NCI-H2196 (cell line): ENCODE results near the gene GSTM3.

Experiments
- DNase-seq: peaks from one replicate; lab custom pipeline; 2025; ENCODE audit not compliant: unreplicated experiment; lab: John Stamatoyannopoulos, UW

GSTM3 gene

DNA sequence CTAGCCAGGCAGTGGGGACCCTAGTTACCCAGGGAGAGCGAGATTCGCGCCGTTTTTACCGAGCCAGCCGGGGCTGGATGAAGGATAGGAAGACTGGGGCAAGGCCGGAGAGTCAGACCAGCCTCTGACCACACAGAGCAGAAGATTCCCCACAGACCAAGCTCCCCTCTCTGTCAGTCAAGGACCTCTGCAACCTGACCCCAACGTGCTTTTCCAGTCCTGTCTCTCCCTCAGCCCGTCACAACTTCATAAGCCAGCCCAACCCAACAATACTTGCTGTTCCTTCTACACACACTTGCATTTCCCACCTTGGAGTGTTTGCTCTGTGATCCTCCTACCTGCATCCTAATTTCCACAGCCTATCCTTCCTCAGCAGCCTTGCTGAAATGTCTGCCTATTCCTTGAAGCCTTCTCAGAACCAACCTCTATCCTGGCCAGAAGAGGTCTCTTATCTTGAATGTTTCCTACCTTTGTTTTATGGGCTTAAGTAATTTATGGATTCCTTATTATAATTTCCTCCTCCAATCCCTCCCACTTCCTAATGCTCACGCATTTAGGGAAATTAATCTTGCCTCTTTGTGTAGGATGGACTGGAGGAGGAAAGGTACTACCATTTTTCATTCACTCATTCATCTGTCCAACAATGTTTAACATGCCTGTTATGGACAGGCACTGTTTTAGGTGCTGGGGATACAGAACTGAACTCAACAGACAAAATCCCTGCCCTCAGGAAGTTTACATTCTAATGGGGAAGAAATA is at the start of gene GSTM3:
GSTM3 (minus strand) TSS at position 424 of the 759 bp plus-strand sequence. CDS start 751 bp downstream, outside the sequence.
- no peak for DNase-seq

DNA sequence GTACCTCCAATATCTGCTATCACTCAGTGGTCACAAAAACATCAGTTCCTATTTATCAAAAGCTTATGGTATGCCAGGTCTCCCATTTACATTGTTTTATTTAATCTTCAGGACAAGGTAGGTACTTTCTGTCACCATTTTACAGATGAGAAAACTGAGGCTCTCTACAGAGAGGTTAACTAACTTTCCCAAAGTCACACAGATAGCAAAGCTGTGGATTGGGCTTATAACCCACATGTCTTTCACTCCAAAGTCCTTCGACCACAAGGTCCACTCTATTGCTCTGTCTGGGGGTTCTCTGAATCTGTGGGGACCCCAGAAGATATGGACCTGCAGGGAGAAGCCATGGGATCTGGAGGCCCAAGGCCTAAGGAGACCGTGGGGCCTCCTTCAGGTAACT is 49.5 kb upstream of the GSTM3 start:
- no peak for DNase-seq

DNA sequence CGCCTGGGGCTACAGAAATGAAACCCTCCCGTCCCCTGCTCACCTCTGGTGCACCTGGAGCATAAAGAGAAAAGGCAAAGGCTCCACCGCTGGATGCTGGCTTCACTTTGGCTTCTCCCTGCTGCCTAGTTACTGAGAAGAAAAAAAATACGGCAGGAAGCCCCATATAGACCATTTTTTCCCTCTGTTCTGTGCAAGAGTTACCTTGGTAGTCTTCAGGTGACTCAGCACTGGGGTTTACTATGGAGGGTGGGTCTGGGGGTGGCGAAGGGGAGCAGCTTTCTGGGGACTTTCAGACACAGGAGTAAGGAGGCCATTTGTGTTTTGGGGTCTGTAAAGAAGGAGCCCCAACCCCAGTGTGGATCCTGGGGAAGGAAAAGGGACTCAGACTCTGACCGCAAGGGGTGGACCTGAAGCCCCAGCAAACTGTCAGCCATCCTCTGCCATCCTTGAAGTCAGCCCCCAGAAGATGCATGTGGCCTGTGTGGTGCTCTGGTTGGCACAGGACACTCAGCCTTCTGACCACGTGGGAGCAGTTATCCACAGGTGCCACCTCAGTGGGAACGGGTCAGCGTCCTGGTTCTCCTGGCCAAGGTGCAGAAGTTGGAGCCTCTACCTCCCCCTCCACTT is 48.8 kb upstream of the GSTM3 start:
- DNase-seq: no peak

DNA sequence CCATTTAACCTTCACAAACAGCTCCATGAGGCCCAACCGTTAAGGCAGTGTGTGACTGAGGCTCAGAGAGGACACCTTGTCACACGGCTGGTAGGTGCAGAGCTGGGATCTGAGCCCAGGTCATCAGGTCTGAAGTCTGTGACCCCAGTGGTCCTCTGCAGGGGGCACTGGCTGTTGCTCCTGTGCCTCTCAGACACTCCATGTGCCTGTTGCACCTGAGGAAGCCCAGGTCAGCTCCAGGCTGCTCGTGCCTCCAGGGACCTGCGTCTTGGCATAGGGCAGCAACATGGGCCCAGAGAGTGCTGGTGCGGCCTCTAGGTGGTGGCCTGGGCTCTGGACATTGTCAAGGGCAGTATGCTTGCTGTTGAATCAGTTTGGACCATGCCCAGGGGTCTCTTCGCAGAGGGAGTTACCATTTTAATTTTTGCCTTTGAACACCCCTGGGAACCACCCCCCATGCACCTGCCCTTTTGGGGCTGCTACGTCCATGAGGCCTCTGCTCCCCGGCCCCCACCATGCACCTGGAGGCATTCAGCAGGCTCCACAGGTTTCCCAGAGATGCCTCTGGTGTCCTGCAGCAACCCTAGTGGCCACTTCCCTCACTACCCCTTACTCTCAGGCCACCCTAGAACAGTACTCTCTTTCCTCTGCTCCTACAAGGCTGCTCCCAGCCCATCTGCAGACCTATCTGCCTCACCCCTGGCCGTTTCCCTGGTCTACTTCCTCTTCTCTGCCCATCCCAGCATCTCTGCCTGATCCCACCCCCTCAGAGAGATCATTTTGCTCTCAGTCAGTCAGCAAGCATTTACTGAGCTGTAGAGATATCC is 48.1 kb upstream of the GSTM3 start:
- DNase-seq: no peak

DNA sequence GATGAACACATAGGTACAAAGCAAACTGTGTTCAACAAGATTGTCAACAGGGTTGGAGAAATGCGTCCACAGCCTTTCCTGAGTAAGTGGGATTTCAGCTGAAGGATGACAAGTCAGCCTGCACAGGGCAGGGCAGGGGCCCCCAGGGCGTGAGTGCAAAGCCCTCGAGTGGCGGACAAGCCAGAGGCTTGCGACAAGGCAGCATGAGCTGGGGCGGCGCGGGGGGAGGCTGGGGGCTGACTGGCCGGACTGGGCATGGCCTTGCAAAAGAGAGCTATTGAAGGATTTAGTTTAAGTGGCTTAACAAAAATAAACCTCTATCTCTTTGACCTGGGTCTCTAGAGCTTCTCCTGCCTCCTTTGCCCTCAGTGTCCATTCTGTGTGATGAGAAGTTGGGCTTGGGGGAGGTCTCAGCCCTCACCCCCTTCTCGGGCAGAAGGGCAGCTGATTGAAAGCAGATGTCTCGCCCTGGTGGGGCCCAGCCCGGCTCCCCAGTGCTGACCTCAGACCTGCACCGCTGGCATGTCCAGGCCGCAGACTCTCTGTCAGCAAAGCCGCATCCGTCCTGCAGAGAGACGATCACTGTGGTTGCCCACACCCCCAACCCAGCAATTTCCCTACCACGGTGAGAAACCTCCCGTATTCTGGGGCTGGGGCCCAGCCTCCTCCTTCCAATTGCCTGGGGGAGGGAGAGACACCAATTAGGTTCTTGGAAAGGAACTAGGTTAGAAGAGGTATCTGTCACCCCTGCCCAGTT is 47.2 kb upstream of the GSTM3 start:
- DNase-seq: no peak

DNA sequence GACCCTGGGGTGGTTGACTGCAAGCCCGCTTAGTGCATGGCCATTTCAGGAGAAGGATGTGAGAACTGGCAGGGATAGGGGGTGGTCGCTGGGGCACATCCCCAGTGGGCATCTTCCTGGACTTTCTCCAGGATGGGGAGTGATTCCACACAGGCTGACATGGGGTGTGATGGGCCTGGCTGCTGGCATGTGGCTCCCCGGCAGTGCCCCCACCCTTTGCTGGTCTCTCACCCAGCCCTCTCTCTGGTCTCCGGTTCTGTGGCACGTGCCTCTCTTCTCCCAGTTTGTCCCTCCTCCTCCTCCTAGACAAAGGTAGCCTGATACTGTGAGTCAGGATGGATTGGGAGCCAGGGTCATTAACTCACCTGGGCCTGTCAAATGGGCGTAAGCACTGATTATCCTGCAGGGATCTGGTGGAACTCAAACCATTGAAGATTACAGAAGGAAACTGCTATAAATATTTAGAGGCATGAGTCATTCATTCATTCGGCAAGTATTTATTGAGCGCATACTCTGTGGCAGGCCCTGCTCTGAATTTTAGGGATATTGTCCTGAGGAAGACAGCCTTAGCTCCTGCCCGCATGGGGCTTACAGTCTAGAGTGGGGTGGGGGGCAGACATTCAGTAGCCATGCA is 46.5 kb upstream of the GSTM3 start:
- no peak for DNase-seq

DNA sequence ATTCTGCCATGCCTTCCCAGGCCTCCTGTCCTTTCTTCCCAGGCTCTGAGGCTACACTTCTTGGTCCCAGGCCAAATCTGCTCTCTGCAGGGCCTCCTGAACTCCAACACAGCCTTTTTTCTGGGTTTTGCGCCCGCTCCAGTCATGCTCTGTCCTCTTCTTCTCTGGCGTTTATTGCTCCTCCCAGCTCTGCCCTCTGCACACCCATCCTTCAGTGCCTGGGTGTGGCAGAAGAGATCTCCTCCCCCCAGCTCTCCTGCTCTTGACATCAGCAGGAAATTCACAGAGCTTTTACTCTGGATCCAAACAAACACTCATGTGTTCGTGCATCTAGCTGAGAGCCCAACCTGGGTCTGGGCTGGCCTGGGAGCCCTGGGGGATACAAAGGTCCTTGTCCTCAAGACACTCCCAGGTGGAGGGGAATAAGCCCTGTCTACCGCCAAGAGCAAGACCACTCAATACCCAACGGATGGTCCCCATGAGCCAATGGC is 45.7 kb upstream of the GSTM3 start:
- peak; percentile 36 for DNase-seq

DNA sequence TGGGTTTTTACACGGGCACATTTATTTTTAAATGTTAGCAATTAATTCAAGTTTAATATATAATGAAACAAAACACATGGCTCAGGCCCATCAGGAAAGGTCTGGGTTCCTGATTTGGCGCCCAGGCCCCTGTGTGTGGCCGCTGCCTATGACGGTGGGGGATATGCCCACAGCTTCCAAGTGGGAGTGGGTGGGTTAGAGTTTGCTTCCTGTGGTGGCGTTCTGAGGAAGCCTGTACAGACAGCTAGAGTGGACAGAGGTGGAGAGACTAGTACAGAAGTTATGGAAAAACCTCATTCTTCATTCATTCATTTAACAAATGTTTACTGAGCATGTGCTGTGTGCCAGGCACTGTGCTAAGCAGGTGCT is 45.3 kb upstream of the GSTM3 start:
- DNase-seq: no peak

DNA sequence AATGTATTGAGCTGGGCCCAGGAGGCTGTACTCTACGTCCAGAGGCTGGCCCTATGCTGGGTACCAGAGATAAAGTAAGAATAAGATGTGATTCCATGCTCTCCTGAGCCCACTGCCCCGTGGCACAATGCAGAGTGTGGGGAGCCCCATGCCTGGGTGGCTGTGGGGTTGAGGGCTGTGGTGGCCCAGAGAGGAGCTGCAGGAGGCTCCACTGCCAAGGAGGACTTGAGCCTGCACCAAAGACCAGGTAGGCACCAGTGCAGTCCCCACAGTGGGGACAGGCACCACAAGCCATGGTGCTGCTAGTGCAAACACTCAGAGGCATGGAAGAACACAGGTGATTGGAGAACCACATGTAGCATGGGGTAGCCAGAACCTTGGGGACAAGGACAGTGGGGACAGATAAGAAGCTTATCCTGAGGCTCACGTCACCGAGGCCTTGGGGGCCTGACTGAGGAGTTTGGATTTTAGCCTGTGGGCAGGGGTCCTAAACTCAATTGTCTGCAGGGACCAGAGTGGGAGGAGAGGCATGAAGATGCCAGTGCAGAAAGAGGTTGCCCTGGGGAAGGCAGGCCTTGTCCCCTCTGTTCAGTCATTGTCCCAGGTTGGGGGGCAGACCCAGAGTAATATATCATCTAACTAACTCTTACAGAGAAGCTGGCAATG is 44.7 kb upstream of the GSTM3 start:
- no peak for DNase-seq

DNA sequence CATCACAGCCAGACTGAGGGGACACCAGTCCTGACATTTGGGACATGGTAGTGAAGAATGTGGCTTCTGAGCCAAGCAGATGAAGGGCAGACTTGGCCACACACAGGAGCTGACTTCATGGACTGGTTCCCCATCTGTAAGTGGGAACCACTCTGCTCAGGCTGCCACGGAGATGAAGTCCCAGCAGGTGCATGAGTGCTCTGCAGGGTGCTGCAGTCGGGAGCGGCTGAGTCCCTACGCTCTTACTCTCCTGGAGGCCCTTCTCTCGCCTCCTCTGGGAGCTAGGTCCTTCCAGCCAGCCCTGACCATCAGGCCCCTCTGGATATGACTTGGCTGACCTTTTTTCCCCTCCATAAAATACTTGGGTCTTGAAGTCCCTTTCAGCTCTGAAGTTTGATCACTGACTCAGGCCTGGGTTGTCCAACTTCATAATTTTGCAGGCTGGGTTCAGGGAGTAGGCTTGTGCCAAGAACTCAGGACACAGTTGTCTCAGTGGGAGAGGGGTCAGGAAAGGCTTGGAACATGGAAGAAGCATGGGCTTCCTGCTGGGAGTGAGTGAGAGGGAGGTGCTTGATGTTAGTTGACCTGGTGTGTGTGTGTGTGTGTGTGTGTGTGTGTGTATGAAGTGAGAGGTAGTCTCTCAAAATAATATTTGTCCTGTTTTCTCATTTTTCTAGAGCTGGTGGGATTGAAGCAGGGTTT is 43.9 kb upstream of the GSTM3 start:
- no peak for DNase-seq

DNA sequence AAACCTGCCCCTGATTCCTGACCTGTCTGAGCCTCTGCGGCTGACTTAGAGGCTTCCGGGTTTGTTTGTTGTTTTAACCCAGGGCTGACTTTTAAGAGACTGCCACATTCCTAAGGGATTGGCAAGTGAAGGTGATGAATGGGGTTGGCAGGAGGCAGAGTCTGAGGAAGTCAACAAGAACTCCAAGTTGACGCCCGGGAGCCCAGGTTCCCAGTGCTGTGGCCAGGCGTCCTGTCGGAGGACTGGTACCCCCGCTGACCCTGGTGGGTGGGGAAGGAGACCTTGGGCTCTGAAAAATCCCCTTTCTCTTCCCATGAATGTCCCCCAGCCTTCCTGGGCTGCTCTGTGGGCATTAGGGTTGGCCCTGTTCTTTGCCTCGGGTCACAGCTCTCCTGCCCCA is 42.6 kb upstream of the GSTM3 start:
- no peak for DNase-seq

DNA sequence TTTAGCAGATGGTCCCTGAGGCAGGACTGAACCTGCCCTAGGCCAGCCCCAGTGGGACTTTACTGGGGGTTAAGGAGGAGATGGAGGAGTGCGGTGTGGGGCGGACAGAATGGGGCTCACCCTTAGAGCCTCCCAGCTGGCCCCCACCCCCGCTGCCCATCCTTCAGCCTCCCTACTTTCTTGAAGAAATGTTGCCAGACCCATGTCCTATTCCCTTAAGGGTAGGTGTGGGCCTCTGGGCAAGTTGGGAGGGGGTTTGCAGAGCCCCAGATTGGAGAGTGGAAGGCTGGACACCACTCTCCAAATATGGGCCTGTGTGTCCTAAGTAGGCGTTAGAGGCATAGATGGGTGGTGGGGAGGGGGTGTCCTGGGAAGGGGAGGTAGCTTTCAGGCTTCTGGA is 42.1 kb upstream of the GSTM3 start:
- no peak for DNase-seq

DNA sequence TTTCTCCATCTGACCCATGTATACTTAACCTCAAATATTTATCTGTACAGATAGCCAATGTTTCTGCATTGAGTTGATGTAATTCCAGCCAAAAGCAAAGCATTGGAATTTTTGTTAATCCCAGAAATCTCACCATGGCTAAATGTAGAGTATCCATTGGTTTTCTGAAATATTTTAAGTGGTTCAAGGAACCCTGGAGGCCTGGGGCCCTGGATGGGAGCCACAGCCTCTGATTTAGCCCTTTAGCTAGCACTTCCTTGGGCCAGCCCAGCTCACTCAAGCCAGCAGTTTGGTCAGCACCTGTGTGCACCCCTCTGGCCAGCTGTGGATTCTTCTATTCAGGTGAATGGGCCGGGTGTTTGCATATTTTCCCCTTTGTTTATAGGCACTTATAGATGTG is 41.7 kb upstream of the GSTM3 start:
- DNase-seq: no peak

DNA sequence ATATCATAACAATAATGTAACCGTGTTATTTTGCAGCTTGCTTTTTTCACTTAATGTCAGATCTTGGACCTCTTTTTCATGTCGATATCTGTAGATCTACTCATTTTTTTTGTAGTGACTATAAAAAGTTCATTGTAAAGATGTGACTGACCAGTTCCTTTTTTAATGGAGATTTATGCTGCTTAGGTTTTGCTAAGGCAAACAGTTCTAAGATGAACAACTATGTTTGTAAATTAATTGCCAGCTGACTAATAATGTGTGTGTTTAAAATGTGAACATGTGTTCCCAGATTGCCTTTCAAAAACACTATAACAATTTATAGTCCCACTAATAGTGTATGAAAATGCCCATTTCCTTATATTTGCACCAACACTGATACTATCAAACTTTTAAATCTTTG is 41.0 kb upstream of the GSTM3 start:
- DNase-seq: no peak

DNA sequence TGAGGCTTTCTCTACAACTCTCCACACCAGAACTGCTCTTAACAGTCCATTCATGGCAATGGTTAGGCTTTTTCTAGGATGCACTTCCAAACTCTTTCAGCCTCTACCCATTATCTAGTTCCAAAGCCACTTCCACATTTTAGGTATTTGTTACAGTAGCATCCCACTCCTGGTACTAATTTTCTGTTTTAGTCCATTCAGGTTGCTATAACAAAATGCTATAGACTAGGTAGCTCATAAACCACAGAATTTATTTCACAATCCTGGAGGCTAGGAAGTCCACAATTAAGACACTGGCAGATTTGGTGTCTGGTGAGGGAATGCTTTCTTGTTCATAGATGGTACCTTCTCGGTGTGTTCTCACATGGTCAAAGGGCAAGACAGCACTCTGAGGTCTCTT is 40.1 kb upstream of the GSTM3 start:
- DNase-seq: no peak

DNA sequence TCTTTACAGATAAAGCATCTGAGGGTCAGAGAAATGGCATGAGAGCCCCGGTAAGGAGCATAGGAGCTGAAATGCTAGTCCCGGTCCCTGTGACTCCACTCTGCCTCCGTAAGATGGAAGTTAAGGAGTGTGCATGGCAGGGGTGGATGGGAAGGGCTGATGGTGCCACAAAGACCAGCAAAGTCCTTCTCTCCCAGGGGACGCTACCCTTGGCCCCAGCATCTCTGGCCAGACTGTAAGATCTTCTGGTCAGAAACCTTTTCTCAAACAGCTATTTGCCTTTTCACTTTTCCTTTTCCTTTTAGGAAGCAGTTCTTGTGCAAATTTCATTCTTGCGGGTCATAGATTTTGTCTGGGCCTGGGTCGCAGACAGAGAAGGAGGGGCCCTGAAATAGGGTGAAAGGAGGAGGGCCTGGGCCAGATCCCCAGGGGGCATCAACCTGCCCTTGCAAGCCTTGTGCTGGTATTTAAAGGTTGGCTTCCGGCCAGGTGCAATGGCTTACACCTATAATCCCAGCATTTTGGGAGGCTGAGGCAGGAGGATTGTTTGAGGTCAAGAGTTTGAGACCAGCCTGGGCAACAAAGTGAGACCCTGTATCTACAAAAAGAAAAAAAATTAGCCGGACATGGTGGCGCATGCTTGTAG is 37.3 kb upstream of the GSTM3 start:
- DNase-seq: no peak

DNA sequence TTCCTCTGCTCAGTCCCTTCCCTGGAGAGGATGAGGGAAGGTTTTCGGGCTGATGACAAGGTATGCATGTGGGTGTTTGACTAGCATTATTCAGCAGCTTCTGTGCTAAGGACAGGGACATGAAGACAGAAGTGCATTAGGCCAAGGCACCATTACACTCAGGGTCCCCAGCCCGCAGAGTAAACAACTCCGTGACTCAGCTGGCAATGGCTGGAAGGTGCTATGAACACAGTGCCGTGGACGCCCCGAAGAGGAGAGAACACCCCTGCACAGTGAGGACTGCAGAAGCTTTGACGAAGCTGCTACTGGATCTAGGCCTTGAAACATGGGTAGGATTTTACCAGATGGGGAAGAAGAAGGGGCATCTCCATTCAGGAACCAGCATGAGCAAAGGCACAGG is 36.6 kb upstream of the GSTM3 start:
- DNase-seq: no peak

DNA sequence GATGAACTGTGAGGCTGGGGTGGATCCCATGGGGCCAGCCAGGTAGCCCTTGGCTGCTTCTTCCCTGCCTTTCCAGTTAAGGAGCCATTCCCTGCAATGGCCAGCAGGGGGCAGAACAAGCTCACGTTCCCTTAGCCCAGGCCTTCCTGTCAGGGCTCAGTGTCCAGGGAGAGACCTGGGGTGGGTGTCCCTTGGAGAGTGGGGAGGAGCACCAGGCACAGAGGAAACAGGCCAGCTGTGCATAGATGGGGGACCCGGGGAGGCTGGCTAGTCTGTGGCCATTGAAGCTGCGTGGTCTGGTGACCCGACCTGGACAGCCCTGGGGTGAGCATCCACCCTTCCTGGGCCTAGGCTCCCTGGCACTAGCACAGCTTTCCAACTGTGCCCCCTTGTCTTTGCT is 36.1 kb upstream of the GSTM3 start:
- peak; percentile 83 for DNase-seq

DNA sequence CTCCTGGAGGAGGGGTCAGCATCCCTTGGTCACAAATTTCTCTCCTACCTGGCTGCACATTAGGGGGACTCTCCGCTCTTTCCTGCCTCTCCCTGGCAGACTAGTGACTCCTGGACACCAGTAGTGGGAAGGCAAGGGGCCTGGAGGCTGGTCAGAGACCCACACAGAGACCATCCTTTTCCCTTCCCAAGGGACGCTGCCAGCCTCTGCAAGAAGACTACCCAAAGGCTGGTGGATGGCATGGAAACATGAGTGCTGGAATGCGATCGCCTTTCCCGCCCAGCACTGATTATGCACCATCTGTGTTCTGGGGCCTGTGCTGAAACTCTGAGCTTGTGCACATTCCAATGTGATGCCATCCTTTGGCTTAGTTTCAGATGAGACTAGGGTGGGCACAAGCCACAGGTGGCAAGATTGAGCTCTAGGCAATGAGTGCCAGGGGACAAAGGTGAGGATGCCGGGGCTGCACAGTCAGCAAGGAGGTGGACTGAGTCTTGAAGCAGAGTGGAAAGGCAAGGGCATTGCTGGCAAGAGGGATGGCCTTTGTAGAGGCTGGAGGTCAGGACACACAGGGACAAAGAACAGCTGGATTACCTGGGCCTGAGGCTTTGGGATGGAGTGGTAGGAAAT is 35.5 kb upstream of the GSTM3 start:
- DNase-seq: no peak
